GM12864 (cell line): Measurements from ENCODE around the gene TH.

ENCODE experiments used
- DNase-seq: peaks from one replicate; pipeline ENCODE4 v3.0.0-alpha.2; 2011; ENCODE audit warnings: low read depth
- H3K4me3 ChIP-seq: 2 replicates; pipeline ENCODE4 v1.5.1; 2011; ENCODE audit warnings: mild to moderate bottlenecking, low read depth, low read length, control low read depth
- CTCF ChIP-seq: IDR thresholded peaks from 2 replicates; pipeline ENCODE4 v1.5.1; 2011; ENCODE audit warnings: low read depth, mild to moderate bottlenecking, moderate library complexity, low read length, control low read depth, inconsistent platforms; ENCODE audit errors: missing control alignments

TH gene

GRCh38 chr11:2207773-2208621 lies 36.4 kb upstream of the TH start:
- no peak for TF ChIP-seq CTCF
- DNase-seq = no peak
- no peak overlapping the region for H3K4me3 ChIP-seq

GRCh38 chr11:2207212-2207611 lies 35.6 kb upstream of the TH start:
- no peak for TF ChIP-seq CTCF
- H3K4me3 ChIP-seq = no peak overlapping the region
- no peak for DNase-seq

- no peak for TF ChIP-seq CTCF
- H3K4me3 ChIP-seq = no peak overlapping the region
- no peak for DNase-seq
Observed at GRCh38 chr11:2205981-2206690, 34.5 kb upstream of the TH start.

GRCh38 chr11:2205214-2205720 lies 33.7 kb upstream of the TH start:
- no peak overlapping the region for H3K4me3 ChIP-seq
- DNase-seq = no peak
- no peak for TF ChIP-seq CTCF

GRCh38 chr11:2204361-2205213 lies 33.0 kb upstream of the TH start:
- no peak for DNase-seq
- no peak for TF ChIP-seq CTCF
- H3K4me3 ChIP-seq = no peak overlapping the region

- no peak for DNase-seq
- no peak for TF ChIP-seq CTCF
- H3K4me3 ChIP-seq = no peak overlapping the region
Observed at GRCh38 chr11:2203440-2204259, 32.0 kb upstream of the TH start.
